HCT116 (cell line): ENCODE measurements around the gene PISD. TPM values are rescaled to one million over a fixed set of nuclear protein-coding genes. Genes with fewer than 3 reads are reported as not detected.

ENCODE experiments used
- ATAC-seq: fragments of 200-7000 bp; cut with Tn5 transposase; 2 replicates; pipeline ENCODE4 v1.9.1; 2020; ENCODE audit warnings: mild to moderate bottlenecking, moderate library complexity
- BruUV-seq: library from RNA; stranded (reverse); fragments of 400-500 nt; replicated peaks from 2 replicates; lab custom pipeline; 2021; lab: Mats Ljungman, UMichigan
- CTCF ChIA-PET: fragments of 300-600 bp; sonication (Branson Sonifier 250); formaldehyde crosslinking; loops from one replicate; lab custom pipeline; 2021; ENCODE audit warnings: antibody characterized with exemption; lab: Charles Lee
- POLR2A ChIA-PET: fragments of 300-600, 350-600 bp; sonication (Branson Sonifier 250); formaldehyde crosslinking; loops from one replicate; lab custom pipeline; 2021; ENCODE audit warnings: antibody characterized with exemption; lab: Charles Lee
- RAD21 ChIA-PET, 2 experiments: fragments of 300-600 bp; sonication (Branson Sonifier 250); formaldehyde crosslinking; loops; one replicate each; lab custom pipeline; 2023; ENCODE audit warnings: low total read pairs in 2 of 2; ENCODE audit not compliant: uncharacterized antibody in 2 of 2, unreplicated experiment in 2 of 2, low non-redundant PET in 1 of 2; lab: Charles Lee
- DNase-seq: peaks from one replicate; pipeline ENCODE4 v3.0.0-alpha.2; 2010; ENCODE audit warnings: low read depth, low spot score
- H2AFZ ChIP-seq: fragments of 200-600 bp; shearing (Covaris generic), sonication (generic); 2 replicates; pipeline ENCODE4 v1.6.1; 2017; ENCODE audit warnings: low read depth, mixed run types, mixed read lengths, antibody characterized with exemption, low read length; ENCODE audit not compliant: poor library complexity, severe bottlenecking
- H3K27ac ChIP-seq: 2 replicates; pipeline ENCODE4 v1.5.1; 2012; ENCODE audit warnings: low read depth, low read length
- H3K27me3 ChIP-seq: fragments of 200-600 bp; sonication (generic); 2 replicates; pipeline ENCODE4 v1.6.1; 2016; ENCODE audit warnings: mixed run types, low read length, mixed read lengths; ENCODE audit not compliant: insufficient read depth
- H3K36me3 ChIP-seq, 2 experiments: fragments of 200-500 bp in 1 of 2; fragments of 200-600 bp in 1 of 2; sonication (Bioruptor generic) in 1 of 2; sonication (generic) in 1 of 2; 2 replicates each; pipeline versions ENCODE4 v1.5.1 to v1.6.1; 2014 to 2016; ENCODE audit warnings: low read length in 2 of 2, inconsistent platforms in 1 of 2, mixed read lengths in 1 of 2, mixed run types in 1 of 2; ENCODE audit not compliant: insufficient read depth in 2 of 2, control insufficient read depth in 1 of 2
- H3K4me1 ChIP-seq, 2 experiments: fragments of 200-600 bp in 1 of 2; sonication (generic) in 1 of 2; 2 replicates each; pipeline versions ENCODE4 v1.5.1 to v1.6.1; 2012 to 2017; ENCODE audit warnings: low read length in 2 of 2, inconsistent platforms in 1 of 2, mild to moderate bottlenecking in 1 of 2, mixed read lengths in 1 of 2, mixed run types in 1 of 2, moderate library complexity in 1 of 2; ENCODE audit not compliant: insufficient read depth in 2 of 2, control insufficient read depth in 1 of 2
- H3K4me2 ChIP-seq: fragments of 200-600 bp; sonication (generic); 2 replicates; pipeline ENCODE4 v1.6.1; 2017; ENCODE audit warnings: mixed run types, low read length, mixed read lengths
- H3K4me3 ChIP-seq, 2 experiments: fragments of 200-600 bp in 1 of 2; sonication (generic) in 1 of 2; replicated peaks in 1 of 2; 2 replicates each; pipeline ENCODE4 v1.5.1; 2011 to 2016; ENCODE audit warnings: low read length in 2 of 2, control low read depth in 1 of 2, low read depth in 1 of 2, mild to moderate bottlenecking in 1 of 2, mixed read lengths in 1 of 2, mixed run types in 1 of 2
- H3K79me2 ChIP-seq: fragments of 200-600 bp; sonication (generic); 2 replicates; pipeline ENCODE4 v1.6.1; 2017; ENCODE audit warnings: mild to moderate bottlenecking, mixed run types, low read length, moderate library complexity, mixed read lengths; ENCODE audit not compliant: insufficient read depth
- H3K9ac ChIP-seq: fragments of 200-600 bp; sonication (generic); 2 replicates; pipeline ENCODE4 v1.6.1; 2016; ENCODE audit warnings: low read length, mixed read lengths
- H3K9me2 ChIP-seq: fragments of 200-600 bp; sonication (generic), shearing (Covaris generic); 2 replicates; pipeline ENCODE4 v1.6.1; 2017; ENCODE audit warnings: mixed run types, mild to moderate bottlenecking, moderate library complexity; ENCODE audit not compliant: insufficient read depth
- H3K9me3 ChIP-seq, 2 experiments: fragments of 200-500 bp in 1 of 2; fragments of 200-600 bp in 1 of 2; sonication (Bioruptor generic) in 1 of 2; sonication (generic) in 1 of 2; 2 replicates each; pipeline ENCODE4 v1.6.1; 2014 to 2017; ENCODE audit warnings: low read length in 2 of 2, mixed read lengths in 2 of 2, inconsistent platforms in 1 of 2, low read depth in 1 of 2, mild to moderate bottlenecking in 1 of 2, mixed run types in 1 of 2, moderate library complexity in 1 of 2; ENCODE audit not compliant: control insufficient read depth in 1 of 2, insufficient read depth in 1 of 2
- H4K20me1 ChIP-seq: fragments of 200-600 bp; sonication (generic), shearing (Covaris generic); 2 replicates; pipeline ENCODE4 v1.6.1; 2017; ENCODE audit warnings: mixed run types, mild to moderate bottlenecking, moderate library complexity; ENCODE audit not compliant: insufficient read depth
- CBX3 ChIP-seq: IDR thresholded peaks from 2 replicates; pipeline ENCODE4 v1.6.1; 2012; ENCODE audit warnings: low read depth
- CEBPB ChIP-seq: IDR thresholded peaks from 2 replicates; pipeline ENCODE4 v1.6.1; 2012; ENCODE audit warnings: low read depth
- EZH2 ChIP-seq: fragments of 200-600 bp; sonication (generic); IDR thresholded peaks from 2 replicates; pipeline ENCODE4 v1.6.1; 2017; ENCODE audit warnings: antibody characterized with exemption, mixed run types
- FOSL1 ChIP-seq: IDR thresholded peaks from 2 replicates; pipeline ENCODE4 v1.6.1; 2012; ENCODE audit warnings: low read depth
- JUND ChIP-seq: IDR thresholded peaks from 2 replicates; pipeline ENCODE4 v1.6.1; 2012
- POLR2A ChIP-seq: IDR thresholded peaks from 2 replicates; pipeline ENCODE4 v1.7.0; 2011; ENCODE audit warnings: borderline replicate concordance; ENCODE audit not compliant: insufficient read depth, insufficient read length; ENCODE audit errors: extremely low read depth
- POLR2AphosphoS5 ChIP-seq: IDR thresholded peaks from 2 replicates; pipeline ENCODE4 v1.6.1; 2011; ENCODE audit warnings: mild to moderate bottlenecking, low read depth, low read length, moderate library complexity
- RAD21 ChIP-seq: IDR thresholded peaks from 2 replicates; pipeline ENCODE4 v1.6.1; 2012; ENCODE audit warnings: low read depth, mild to moderate bottlenecking
- SIN3A ChIP-seq: IDR thresholded peaks from 2 replicates; pipeline ENCODE4 v1.6.1; 2012; ENCODE audit warnings: low read depth
- SP1 ChIP-seq: IDR thresholded peaks from 2 replicates; pipeline ENCODE4 v1.6.1; 2012; ENCODE audit warnings: low read depth
- SRF ChIP-seq: IDR thresholded peaks from 2 replicates; pipeline ENCODE4 v1.6.1; 2012; ENCODE audit warnings: low read depth
- YY1 ChIP-seq: IDR thresholded peaks from 2 replicates; pipeline ENCODE4 v1.6.1; 2011; ENCODE audit warnings: low read length, low read depth, moderate library complexity, mild to moderate bottlenecking; ENCODE audit not compliant: insufficient replicate concordance; ENCODE audit errors: extremely low read depth
- intact Hi-C: fragments of 100-400 bp; cut with micrococcal nuclease; formaldehyde crosslinking; loops from 2 replicates; pipeline ENCODE4 v1.10.0; 2022
- total RNA-seq: library from RNA; stranded (reverse); gene quantifications from one replicate; pipeline ENCODE4 v1.2.1, GENCODE V29; 2021; ENCODE audit not compliant: unreplicated experiment
- TF ChIP-seq, protein P1 (sequence below), 3 experiments: fragments of 200-600 bp in 1 of 3; sonication (generic) in 1 of 3; IDR thresholded peaks in 2 of 3; conservative IDR thresholded peaks in 1 of 3; 2 replicates each; pipeline ENCODE4 v1.5.1; 2012 to 2017; ENCODE audit warnings: low read depth in 2 of 3, low read length in 2 of 3, antibody characterized with exemption in 1 of 3, borderline replicate concordance in 1 of 3, control low read depth in 1 of 3, mild to moderate bottlenecking in 1 of 3, mixed read lengths in 1 of 3, mixed run types in 1 of 3, moderate library complexity in 1 of 3; ENCODE audit not compliant: insufficient read depth in 1 of 3
- TF ChIP-seq, protein P2 (sequence below): IDR thresholded peaks from 2 replicates; pipeline ENCODE4 v1.6.1; 2011; ENCODE audit warnings: mild to moderate bottlenecking, low read length, moderate library complexity; ENCODE audit not compliant: insufficient replicate concordance; ENCODE audit errors: extremely low read depth
- TF ChIP-seq, protein P3 (sequence below): IDR thresholded peaks from 2 replicates; pipeline ENCODE4 v1.6.1; 2012

PISD gene
- total RNA-seq, 1 experiment from 2014 or later = 47.1 TPM

- TF ChIP-seq, protein P1, sequence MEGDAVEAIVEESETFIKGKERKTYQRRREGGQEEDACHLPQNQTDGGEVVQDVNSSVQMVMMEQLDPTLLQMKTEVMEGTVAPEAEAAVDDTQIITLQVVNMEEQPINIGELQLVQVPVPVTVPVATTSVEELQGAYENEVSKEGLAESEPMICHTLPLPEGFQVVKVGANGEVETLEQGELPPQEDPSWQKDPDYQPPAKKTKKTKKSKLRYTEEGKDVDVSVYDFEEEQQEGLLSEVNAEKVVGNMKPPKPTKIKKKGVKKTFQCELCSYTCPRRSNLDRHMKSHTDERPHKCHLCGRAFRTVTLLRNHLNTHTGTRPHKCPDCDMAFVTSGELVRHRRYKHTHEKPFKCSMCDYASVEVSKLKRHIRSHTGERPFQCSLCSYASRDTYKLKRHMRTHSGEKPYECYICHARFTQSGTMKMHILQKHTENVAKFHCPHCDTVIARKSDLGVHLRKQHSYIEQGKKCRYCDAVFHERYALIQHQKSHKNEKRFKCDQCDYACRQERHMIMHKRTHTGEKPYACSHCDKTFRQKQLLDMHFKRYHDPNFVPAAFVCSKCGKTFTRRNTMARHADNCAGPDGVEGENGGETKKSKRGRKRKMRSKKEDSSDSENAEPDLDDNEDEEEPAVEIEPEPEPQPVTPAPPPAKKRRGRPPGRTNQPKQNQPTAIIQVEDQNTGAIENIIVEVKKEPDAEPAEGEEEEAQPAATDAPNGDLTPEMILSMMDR (IDR thresholded peaks at IDR 0.05 in 2 of 3, conservative IDR thresholded peaks at IDR 0.05 in 1 of 3; ENCODE audit: borderline replicate concordance in 1 of 3, insufficient read depth in 1 of 3, low read depth in 2 of 3, low read length in 2 of 3) = no peak
- TF ChIP-seq SRF (no peak), EZH2 (no peak), SIN3A (no peak)
Observed at GRCh38 chr22:31659246-31659645, 2.8 kb downstream of the PISD start (continued).

DNA sequence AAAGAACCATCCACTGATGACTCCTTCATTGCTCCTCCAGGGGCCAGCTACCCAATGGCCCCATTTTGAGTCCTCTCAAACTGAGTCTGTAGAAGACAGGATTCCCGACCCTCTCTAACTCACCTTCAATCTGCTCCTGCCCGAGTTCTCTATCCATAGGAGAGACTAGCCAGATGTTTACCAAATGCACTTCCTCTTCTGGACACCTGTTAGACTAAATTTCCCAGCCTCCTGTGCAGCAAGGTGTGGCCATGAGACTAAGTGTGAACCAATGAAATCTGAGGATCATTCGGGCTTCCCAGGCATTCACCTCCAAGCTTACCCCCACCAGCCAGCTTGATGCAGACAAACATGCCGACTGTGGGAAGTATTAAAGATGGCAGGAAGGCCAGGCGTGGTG, 7.6 kb downstream of the PISD start:
- Histone ChIP-seq H4K20me1 (peaks cover 4% of the 10 kb centered on the region; the same call in 1 of the 2 replicates), H3K4me1 (peaks cover 10 to 54% of the 10 kb centered on the region in 2 experiments), H3K9ac (no peak overlapping the region), H3K27ac (no peak overlapping the region), H2AFZ (no peak overlapping the region), H3K36me3 (peaks cover 0 to 4% of the 10 kb centered on the region in 2 experiments; a peak in 1 of 4 replicates), H3K9me3 (no peaks in the 10 kb centered on the region), H3K9me2 (no peaks in the 10 kb centered on the region), H3K27me3 (no peaks in the 10 kb centered on the region), H3K79me2 (peaks cover 98% of the 10 kb centered on the region), H3K4me3 (no peak overlapping the region), H3K4me2 (no peak overlapping the region)
- intact Hi-C loops = no loop called here
- RAD21 ChIA-PET = no interaction called here
- POLR2A ChIA-PET = interaction anchor here (0.7 kb wide), 1 partner anchor 8 kb away, joined by 4 read pairs; the partner anchor contains the start of gene PISD
- no peak for ATAC-seq
- TF ChIP-seq CBX3 (no peak), FOSL1 (no peak), SRF (no peak), POLR2A (no peak), SIN3A (no peak), YY1 (no peak), RAD21 (no peak), JUND (no peak), SP1 (no peak), POLR2AphosphoS5 (no peak), CEBPB (no peak)
- TF ChIP-seq, protein P2, sequence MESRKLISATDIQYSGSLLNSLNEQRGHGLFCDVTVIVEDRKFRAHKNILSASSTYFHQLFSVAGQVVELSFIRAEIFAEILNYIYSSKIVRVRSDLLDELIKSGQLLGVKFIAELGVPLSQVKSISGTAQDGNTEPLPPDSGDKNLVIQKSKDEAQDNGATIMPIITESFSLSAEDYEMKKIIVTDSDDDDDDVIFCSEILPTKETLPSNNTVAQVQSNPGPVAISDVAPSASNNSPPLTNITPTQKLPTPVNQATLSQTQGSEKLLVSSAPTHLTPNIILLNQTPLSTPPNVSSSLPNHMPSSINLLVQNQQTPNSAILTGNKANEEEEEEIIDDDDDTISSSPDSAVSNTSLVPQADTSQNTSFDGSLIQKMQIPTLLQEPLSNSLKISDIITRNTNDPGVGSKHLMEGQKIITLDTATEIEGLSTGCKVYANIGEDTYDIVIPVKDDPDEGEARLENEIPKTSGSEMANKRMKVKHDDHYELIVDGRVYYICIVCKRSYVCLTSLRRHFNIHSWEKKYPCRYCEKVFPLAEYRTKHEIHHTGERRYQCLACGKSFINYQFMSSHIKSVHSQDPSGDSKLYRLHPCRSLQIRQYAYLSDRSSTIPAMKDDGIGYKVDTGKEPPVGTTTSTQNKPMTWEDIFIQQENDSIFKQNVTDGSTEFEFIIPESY = no peak
- TF ChIP-seq, protein P1 (IDR thresholded peaks at IDR 0.05 in 2 of 3, conservative IDR thresholded peaks at IDR 0.05 in 1 of 3; ENCODE audit: borderline replicate concordance in 1 of 3, insufficient read depth in 1 of 3, low read depth in 2 of 3, low read length in 2 of 3) = no peak
- TF ChIP-seq, protein P3, sequence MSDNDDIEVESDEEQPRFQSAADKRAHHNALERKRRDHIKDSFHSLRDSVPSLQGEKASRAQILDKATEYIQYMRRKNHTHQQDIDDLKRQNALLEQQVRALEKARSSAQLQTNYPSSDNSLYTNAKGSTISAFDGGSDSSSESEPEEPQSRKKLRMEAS = no peak
- CTCF ChIA-PET = interaction anchor here (1.0 kb wide), 1 partner anchor 316 kb away, joined by 4 read pairs; no protein-coding TSS in a partner anchor
- no peak for DNase-seq
- BruUV-seq = no TSS peak
